Right ventricle myocardium superior (tissue), 1 donor: Measurements from ENCODE around the gene PLXNA3. TPM values are rescaled to one million over a fixed set of nuclear protein-coding genes. Genes with fewer than 3 reads are reported as not detected.

Experiments used
- ATAC-seq: fragments of 200-7000 bp; cut with Tn5 transposase; one replicate; pipeline ENCODE4 v1.9.1; 2020; ENCODE audit warnings: mild to moderate bottlenecking; ENCODE audit not compliant: poor library complexity
- DNase-seq: peaks from one replicate; pipeline ENCODE4 v3.0.0-alpha.2; 2020
- intact Hi-C: fragments of 100-400 bp; cut with DNase I; formaldehyde crosslinking; loops from one replicate; pipeline ENCODE4 v1.11.2; 2022
- long read RNA-seq: library from polyadenylated mRNA; unstranded; transcript quantifications from one replicate; pipeline ENCODE4 v2.0.0, GENCODE V29; 2021
- total RNA-seq: library from RNA; stranded (reverse); fragmentation: NEBNext Ultra II Directional; extraction: Animal tissue kit (Norgen Biotek cat#: 25700); gene quantifications from one replicate; pipeline ENCODE4 v1.2.1, GENCODE V29; 2021
- donor health status: DM: no; HTN: yes; CAD: no; lungs with severe emphysema.

Gene PLXNA3
- total RNA-seq, result 15.0 TPM
- long read RNA-seq, full-length matches to known transcripts, result 1 of 20 reads
- long read RNA-seq, partial matches to known transcripts, result 15 of 20 reads
- long read RNA-seq, other reads (novel, unspliced or antisense), result 4 of 20 reads

DNA sequence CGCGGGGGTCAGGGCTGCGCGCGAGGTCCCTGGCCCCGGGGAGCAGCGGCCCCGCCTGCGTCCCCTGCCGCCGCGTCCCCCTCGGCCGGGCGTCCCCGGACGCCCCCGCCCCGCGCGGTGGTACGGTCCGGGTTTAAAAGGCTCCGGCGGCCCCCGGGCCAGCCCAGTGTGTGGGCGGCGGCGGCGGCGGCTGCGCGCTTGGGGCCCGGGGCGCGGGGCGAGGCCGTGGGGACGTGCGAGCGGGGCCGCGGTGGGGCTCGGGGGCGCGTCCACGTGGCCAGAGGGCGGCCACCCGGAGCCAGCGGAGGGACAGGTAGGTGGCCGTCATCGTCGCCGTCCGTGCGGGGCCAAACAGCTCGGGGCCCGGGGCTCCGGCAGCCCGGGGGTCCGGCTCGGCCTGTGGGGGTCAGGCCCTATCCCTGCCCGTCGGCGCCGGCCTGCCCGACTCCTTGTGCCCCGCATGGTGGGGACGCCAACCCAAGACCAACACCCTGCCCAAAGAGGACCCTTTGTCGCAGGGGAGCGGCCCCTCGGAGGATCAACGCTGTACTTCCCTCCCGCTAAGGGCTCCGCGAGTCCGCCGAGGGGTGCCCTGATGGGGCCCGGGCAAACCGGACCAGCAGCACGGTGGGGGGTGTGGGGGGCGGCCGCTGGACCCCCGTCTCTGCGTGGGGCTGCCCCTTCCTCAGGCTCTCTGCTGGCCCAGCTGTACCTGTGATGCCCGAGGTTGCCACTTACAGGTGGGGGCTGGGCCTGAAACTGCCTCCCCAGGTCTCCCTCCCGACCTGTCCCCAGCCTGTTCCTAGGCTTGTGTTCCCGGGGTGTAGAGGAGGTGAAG is at the start of gene PLXNA3:
PLXNA3 (plus strand) TSS at position 166 of the 838 bp plus-strand sequence. CDS start 1,903 bp downstream, outside the sequence.
- peak; percentile 62 for DNase-seq
- intact Hi-C loops, result loop anchor here (10.0 kb wide), 1 partner anchor 54 kb away; the partner anchor contains the start of gene DNASE1L1
- peak; percentile 82 for ATAC-seq

DNA sequence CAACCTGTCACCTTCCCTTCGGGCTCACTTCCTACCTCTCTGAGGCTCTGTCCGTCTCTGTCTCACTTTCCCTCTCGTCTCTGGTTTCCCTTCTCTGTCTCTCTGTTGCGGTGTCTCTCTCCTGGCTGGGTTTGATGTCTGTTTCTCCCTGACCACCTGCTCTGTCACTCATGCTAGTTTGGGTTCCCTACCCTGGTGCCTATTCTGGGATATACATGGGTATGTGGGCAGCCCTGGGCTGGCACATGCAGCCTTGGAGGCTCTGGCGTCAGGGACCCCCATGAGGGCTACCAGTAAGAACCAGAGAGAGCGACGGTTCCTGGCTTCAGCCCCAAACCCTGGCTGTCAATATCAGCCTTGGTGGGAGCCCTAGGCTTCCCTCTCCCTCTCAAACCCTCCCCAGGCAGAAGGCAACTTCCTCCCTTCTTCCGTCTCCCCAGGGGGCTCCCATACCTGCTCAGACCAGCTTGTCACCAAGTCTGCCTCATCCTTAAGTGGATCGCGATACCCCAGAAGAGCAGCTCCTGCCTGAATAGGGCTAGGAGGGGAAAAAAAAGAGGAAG is 49.3 kb upstream of the PLXNA3 start:
- intact Hi-C loops, result loop anchor here (10.0 kb wide), 1 partner anchor 46 kb away; the partner anchor contains the start of gene PLXNA3
- ATAC-seq, result no peak
- no peak for DNase-seq

DNA sequence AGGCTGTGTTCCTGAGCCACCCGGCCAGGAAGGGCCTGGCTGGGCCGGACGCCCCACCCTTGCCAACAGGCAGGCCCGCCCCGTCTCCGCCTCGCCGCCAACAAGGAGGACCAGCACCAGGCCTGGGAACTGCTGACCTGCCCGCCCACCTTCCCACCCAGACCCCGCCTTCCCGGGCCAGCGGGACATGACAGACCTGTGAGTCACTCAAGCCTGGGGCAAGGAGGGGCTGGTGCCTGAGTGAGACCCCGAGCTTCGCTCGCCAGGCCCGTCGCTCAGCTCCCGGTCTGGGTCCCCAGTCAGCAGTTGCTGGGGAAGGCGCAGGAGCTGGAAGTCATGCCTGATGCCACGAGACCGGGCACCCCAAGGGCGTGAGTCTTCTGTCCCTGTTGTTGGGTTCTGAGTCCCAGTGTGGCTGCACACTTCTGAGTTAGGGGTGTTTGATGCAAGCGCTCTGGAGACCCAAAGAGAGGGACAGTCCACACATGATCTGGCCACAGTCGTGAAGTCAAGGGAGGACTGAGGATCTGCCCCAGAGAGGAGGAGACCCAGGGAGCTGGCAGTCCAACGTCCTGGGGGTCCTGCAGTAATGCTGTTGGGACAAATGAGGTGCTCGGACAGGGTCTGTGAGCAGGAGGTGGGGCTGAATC is 48.7 kb upstream of the PLXNA3 start, which contains the start of gene DNASE1L1:
DNASE1L1 (minus strand) TSS at position 33 of the 650 bp plus-strand sequence. CDS start 3,686 bp downstream, outside the sequence.
- intact Hi-C loops, result loop anchor here (10.0 kb wide), 1 partner anchor 45 kb away; the partner anchor contains the start of gene PLXNA3
- peak; percentile 88 for DNase-seq
- ATAC-seq, result peak; percentile 54

DNA sequence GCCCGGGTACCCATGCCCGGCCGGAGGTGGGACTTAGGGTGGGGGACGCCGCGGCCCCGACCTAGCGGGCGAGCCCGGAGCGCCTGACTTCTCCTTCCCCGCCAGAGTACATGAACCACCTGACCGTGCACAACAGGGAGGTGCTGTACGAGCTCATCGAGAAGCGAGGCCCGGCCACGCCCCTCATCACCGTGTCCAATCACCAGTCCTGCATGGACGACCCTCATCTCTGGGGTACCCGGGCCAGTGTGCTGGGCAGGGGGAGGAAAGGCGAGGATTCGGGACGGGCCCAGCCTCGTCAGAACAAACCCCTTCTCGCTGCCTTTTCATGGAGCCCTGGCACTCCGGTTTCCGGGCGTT is 46.1 kb upstream of the PLXNA3 start:
- ATAC-seq, result peak; percentile 85
- intact Hi-C loops, result no loop called here
- peak; percentile 78 for DNase-seq

DNA sequence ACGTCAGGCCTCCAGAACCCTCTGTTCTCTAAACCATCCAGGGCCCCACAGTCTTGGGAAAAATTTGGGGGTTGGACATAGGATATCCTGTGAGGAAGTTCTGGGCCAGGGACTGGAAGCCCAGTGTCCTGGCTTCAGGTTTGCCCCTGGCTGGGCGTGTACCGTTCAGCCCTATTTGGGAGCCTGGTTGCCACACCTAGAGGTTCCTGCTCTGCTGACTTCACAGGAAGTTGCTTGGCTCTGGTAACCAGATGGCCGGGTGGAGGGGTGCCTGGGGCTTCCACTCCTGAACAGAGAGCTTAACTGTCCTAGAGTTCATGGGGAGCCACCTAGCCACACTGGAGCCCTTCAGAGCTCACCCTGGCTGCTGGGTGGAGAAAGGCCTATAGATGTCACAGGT is 45.6 kb upstream of the PLXNA3 start:
- ATAC-seq, result no peak
- intact Hi-C loops, result no loop called here
- DNase-seq, result peak; percentile 49

DNA sequence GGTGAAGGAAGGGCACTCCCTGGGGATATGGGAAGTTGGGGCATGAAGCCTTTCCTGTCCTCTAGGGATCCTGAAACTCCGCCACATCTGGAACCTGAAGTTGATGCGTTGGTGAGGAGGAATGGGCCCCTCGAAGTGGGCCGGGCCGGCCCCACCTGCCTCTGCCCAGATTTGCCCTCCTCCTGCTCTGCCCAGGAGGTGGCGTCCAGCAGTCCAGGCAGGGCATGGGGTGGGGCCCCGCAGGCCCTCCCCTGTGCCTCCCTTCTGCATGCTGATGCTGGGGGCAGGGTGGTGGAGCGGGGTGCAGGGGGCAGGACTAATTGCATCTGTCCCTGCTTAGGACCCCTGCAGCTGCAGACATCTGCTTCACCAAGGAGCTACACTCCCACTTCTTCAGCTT is 44.9 kb upstream of the PLXNA3 start:
- ATAC-seq (no peak), DNase-seq (no peak)
- intact Hi-C loops, result no loop called here

DNA sequence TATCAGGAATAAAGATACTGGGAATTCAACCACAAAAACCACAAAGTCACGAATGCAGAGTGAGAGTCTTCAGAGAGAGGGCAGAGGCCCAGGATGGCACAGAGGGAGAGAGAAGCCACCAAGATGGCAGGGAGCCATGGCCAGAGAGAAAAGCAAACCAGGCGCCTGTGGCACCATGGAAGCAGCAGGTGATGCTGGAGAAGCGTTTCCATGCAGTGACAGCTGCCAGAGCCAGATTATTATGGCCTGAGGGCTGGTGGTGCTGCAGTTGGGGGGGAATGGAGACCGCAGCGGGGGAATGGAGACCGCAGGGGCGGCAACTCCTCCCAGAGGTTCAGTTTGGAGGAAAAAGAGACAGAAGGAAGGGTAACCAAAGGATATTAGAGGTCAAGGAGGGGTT is 40.9 kb upstream of the PLXNA3 start:
- ATAC-seq (no peak), DNase-seq (no peak)
- intact Hi-C loops, result no loop called here

DNA sequence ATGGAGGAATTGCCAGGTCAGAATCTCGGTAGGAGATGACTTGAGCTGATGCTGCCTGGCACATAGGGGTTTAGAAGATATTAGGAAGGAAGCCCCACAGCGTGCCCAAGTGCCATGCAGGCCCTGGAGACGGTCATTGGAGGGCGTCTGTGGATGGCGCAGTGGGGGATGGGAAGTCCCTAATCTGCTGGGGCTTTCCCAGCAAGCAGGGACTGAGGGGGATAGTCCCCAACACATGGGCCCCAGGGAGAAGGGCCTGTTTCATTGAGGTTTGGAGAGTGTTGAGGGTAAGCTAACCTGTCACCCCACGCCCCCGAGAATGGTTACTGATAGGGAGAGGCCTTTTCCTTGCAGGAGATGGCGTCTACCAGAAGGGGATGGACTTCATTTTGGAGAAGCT is 38.9 kb upstream of the PLXNA3 start:
- intact Hi-C loops, result no loop called here
- ATAC-seq (no peak), DNase-seq (no peak)

DNA sequence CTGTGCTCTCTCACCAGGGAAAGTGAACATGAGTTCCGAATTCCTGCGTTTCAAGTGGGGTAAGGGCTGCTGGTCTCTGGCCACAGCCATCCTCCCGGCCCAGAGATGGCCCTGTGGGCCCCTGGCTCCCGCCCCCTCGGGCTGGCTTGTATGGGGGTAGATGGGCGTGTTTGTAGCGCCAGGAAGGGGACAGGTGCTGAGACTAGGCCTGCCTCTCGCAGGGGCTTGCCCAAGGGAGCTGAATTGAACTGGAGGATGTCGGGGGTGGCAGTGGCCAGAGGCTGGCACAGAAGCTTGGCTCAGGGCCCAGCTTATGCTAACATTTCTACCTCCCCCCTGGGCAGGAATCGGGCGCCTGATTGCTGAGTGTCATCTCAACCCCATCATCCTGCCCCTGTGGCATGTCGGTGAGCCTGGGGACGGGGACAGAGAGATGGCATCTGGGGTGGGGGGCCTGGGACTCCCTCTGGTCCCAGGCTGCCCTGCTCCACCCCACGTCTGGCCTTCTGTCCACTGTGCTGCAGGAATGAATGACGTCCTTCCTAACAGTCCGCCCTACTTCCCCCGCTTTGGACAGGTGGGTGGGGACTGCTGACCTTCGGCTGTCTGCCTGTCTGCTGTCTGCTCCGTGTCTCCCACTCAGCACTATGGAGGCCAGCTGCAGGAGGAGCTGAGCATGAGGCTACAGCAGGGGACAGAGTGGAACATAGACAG is 38.2 kb upstream of the PLXNA3 start:
- intact Hi-C loops, result no loop called here
- ATAC-seq (peak; percentile 93), DNase-seq (peak; percentile 60)

DNA sequence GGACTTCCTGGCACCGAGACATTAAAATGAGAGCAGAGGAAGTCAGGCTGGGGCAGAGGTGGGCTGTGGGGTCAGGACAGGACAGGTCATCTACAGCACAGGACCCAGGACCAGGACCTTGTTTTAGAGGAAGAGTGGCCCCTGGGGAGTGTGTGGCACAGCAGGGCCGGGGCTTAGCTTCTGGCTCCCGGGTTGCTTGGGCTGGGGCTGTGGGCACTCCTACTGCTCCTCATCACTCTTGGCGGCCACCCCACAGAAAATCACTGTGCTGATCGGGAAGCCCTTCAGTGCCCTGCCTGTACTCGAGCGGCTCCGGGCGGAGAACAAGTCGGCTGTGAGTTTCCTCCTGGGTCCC is 37.7 kb upstream of the PLXNA3 start:
- DNase-seq (no peak), ATAC-seq (peak; percentile 38)

DNA sequence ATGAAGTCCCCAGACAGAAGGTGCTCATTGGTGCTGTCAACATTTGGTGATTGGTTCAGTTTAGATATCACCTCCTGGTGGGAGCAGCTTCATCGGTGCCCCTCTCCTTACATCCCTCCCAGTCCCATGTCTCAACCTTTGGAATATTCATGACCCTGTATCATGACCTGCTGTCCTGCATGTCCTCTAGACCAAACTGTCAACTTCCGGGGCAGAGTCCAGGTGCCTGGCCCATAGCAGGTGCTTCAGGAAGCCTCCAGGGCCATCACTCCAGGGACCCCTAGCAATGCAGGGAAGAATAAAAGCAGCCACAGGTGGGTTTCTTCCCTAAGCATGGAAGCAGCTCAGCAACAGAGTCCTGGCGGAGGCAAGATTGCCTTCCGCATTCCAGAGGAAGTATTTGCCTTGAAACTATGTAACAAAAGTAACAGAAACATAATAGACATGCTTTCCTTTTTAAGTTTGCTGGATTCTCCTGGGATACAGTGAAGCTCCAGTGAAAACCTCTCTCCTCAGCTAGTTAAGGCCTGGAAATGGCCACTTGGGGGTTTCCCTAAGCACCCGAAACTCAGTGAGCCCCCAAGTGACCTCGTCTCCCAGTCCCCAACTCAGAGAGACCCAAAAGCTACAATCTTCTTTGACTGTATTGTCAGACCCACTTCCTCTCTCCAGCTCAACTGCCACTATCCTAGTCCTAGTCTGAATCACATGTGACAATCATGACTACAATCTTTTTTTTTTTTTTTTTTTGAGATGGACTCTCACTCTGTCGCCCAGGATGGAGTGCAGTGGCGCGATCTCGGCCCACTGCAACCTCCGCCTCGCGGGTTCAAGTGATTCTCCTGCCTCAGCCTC is 30.9 kb upstream of the PLXNA3 start:
- no peak for DNase-seq
- intact Hi-C loops, result no loop called here
- no peak for ATAC-seq

More for the DNA sequence above, 37.7 kb upstream of the PLXNA3 start:
- intact Hi-C loops, result no loop called here

DNA sequence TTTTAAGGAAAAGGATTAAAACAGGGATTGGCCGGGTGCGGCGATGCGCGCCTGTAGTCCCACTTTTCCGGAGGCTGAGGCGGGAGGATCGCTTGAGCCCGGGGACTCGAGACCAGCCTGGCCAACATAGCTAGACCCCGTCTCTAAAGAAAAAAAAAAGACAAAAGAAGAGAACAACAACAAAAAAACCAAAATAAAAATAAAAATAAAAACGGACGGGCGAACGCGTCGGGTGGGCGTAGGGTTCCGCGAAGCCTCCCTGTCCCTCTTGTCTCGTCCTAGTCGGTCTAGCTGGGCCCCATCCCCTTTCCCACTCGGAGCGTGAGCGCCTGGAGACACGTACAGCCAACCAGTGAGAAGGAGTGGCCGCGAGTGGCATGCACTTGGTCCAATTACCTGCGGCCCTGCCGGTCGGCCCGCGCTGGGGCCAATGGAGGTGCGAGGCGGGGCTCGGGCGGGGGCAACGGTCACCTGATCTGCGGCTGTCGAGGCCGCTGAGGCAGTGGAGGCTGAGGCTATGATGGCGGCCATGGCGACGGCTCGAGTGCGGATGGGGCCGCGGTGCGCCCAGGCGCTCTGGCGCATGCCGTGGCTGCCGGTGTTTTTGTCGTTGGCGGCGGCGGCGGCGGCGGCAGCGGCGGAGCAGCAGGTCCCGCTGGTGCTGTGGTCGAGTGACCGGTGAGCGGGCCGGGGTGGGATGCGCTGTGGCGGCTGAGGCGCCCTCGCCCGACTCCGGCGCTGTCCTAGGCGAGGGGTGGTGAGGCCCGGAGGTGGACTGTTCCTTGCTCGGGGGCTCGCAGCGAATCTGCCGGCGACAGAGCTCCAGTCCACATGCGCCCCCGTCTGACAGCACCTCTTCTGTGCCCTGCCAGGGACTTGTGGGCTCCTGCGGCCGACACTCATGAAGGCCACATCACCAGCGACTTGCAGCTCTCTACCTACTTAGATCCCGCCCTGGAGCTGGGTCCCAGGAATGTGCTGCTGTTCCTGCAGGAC is 29.6 kb upstream of the PLXNA3 start, which contains the start of gene ATP6AP1:
ATP6AP1 (plus strand) TSS at position 502 of the 996 bp plus-strand sequence; CDS start at position 518, 16 bp downstream.
- intact Hi-C loops, result no loop called here
- peak; percentile 99 for ATAC-seq
- peak; percentile 96 for DNase-seq

DNA sequence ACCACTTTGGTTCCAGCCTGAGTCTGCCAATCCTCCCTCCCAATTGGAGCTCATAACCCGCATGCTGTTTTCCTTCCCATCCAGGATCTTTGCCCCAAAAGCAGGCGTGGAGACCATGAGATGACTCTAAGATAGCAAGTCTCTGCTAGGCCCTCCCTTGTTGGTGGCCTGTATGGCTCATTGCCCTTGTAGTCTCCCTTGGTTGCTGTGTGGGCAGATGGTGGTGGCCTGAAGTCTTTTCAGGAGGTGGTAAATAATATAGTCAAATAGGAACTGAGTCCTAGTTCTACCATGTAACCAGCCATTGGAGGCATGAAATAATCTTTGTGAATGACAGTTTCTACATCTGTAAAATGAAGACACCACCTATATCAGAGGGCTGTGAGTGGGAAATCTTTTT is 28.4 kb upstream of the PLXNA3 start:
- no peak for DNase-seq
- no peak for ATAC-seq
- intact Hi-C loops, result no loop called here

DNA sequence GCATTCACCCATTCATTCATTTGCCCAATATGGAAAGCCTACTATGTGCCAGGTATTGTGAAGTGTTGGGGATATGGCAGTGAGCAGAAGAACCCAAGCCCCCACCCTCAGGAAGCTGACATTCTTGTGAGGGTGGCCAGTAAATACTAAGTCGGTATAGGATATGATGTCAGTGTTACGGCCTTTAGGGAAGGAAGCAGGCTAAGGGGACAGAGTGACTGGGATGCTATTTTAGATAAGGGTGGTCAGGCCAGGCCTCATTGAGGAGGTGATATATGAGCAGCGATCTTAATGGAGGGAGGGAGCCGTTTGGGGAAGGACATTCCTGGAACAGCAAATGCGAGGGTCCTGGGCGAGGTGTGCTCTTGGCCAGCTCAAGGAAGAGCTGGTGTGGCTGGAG is 27.6 kb upstream of the PLXNA3 start:
- ATAC-seq (no peak), DNase-seq (no peak)
- intact Hi-C loops, result no loop called here

DNA sequence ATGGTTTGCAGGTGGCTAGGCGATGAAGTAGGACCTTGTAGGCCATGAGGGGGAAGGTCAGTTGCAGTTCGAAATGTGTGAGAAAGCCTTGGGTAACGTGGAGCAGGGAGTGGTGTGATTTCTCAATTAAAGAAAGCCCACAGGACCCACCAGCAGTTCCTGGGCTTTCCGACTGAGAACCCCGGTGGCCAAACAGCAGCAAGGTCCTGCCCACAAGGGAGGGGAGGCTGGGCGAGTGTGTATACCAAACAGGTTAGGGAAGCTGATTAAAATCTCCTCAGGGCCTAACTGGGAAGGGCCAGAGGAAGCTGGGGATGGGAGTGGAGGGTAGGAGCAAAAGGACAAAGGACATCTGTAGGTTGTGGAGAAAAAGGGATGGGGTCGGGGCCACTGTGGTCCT is 27.2 kb upstream of the PLXNA3 start:
- no peak for ATAC-seq
- intact Hi-C loops, result no loop called here
- DNase-seq, result no peak

DNA sequence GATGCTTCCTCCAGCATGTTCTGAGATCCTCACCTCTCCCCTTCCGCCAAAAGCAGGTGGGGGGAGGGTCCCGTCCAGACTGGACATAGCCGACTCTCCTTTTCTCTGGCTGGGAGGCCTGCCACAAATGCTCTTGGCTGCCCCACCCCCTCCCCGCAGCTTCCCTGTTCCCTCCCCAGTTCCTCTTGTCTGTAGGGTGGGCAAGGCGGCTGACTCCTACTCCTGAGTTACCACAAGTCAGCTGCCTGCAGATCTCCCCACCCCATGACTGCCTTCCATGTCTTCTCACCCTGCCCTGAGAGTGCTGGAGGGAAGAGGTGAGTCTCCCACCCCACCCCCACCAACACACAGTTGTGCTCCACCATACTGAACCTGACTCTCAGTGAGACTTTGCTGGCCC is 26.7 kb upstream of the PLXNA3 start:
- DNase-seq (peak; percentile 55), ATAC-seq (no peak)
- intact Hi-C loops, result no loop called here

DNA sequence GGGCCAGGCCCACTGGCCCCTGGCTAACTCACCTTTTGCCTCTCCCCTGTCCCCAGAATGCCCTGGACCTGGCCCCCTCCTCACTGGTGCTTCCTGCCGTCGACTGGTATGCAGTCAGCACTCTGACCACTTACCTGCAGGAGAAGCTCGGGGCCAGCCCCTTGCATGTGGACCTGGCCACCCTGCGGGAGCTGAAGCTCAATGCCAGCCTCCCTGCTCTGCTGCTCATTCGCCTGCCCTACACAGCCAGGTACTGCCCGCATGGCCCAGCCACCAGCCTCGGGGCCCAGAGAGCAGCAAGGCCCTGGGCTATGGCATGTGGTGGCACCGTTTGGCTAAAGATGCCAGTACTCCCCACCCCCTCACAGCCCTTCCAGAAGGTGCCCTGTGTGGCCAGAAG is 25.9 kb upstream of the PLXNA3 start:
- intact Hi-C loops, result no loop called here
- no peak for DNase-seq
- no peak for ATAC-seq
